Left ventricle myocardium inferior (tissue), 1 donor: ENCODE data around the gene MIS12. TPM values are rescaled to one million over a fixed set of nuclear protein-coding genes. Genes with fewer than 3 reads are reported as not detected.

Source experiments
- DNase-seq: peaks from one replicate; pipeline ENCODE4 v3.0.0-alpha.2; 2020
- H3K27ac ChIP-seq: fragments of 200-600 bp; replicated peaks from 2 replicates; pipeline ENCODE4 v1.8.0; 2021
- H3K27me3 ChIP-seq: fragments of 200-600 bp; 2 replicates; pipeline ENCODE4 v1.8.0; 2021; ENCODE audit warnings: low read depth
- H3K36me3 ChIP-seq: fragments of 200-600 bp; 2 replicates; pipeline ENCODE4 v1.8.0; 2021
- H3K4me1 ChIP-seq: fragments of 200-600 bp; 2 replicates; pipeline ENCODE4 v1.8.0; 2021
- H3K4me3 ChIP-seq: fragments of 200-600 bp; 2 replicates; pipeline ENCODE4 v1.8.0; 2021; ENCODE audit warnings: mild to moderate bottlenecking, moderate library complexity
- H3K9me3 ChIP-seq: fragments of 200-600 bp; replicated peaks from 2 replicates; pipeline ENCODE4 v1.8.0; 2021
- intact Hi-C: fragments of 100-400 bp; cut with micrococcal nuclease; formaldehyde crosslinking; loops from one replicate; pipeline ENCODE4 v1.11.0; 2022
- total RNA-seq: library from RNA; stranded (reverse); fragmentation: NEBNext Ultra II Directional; extraction: Animal tissue kit (Norgen Biotek cat#: 25700); gene quantifications from one replicate; pipeline ENCODE4 v1.2.1, GENCODE V29; 2021
- TF ChIP-seq, protein P1 (sequence below): fragments of 200-600 bp; IDR thresholded peaks from 2 replicates; pipeline ENCODE4 v1.8.0; 2021; ENCODE audit warnings: antibody characterized with exemption, mild to moderate bottlenecking, borderline replicate concordance
- donor health status: DM: no; HTN: yes; CAD: no; lungs with severe emphysema.

Gene MIS12
- total RNA-seq, 1 donor from 2014 or later: 10.1 TPM

DNA sequence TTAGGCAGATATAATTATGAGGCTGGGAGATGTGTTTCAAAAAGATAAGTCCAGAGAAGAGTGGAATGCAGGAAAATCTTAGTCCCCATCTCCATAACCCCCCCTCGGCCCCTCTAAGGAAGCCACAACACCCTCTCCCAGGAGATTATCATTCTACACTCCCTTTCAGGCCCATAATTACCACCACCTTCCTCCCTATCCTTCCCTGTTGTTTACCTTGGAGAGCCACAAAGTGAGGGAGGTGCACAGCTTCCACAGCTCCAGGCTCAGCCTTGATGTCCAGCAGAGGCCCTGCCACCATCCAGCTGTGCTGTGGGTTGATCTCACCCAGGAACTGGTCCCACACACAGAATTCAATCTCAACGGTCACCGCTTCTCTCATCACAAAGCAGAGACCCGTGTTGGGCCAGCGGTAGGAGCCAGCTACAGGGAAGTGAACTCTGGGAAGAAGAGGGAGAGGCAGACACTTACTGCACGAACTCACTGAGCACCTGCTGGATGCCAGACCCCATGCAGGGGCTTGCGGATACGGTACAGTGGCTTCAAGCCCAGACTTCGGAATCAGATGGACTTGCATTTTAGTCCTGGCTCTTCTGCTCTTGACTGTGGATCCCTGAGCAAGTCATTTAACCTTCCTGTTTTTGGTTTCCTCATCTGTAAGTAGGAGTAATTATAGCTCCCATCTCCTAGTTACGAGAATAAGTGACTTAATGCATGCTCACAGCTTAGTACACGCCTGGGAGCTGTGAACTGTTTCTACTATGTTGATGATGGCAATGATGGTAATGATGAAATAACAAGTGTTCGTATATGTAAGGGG lies 44.1 kb downstream of the MIS12 start:
- H3K36me3 ChIP-seq: peaks cover 50% of the 10 kb centered on the region
- DNase-seq: no peak
- no peak overlapping the region for H3K4me3 ChIP-seq
- intact Hi-C loops: no loop called here
- H3K27me3 ChIP-seq: peaks cover 2% of the 10 kb centered on the region
- TF ChIP-seq, protein P1, sequence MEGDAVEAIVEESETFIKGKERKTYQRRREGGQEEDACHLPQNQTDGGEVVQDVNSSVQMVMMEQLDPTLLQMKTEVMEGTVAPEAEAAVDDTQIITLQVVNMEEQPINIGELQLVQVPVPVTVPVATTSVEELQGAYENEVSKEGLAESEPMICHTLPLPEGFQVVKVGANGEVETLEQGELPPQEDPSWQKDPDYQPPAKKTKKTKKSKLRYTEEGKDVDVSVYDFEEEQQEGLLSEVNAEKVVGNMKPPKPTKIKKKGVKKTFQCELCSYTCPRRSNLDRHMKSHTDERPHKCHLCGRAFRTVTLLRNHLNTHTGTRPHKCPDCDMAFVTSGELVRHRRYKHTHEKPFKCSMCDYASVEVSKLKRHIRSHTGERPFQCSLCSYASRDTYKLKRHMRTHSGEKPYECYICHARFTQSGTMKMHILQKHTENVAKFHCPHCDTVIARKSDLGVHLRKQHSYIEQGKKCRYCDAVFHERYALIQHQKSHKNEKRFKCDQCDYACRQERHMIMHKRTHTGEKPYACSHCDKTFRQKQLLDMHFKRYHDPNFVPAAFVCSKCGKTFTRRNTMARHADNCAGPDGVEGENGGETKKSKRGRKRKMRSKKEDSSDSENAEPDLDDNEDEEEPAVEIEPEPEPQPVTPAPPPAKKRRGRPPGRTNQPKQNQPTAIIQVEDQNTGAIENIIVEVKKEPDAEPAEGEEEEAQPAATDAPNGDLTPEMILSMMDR: no peak
- peaks cover 11% of the 10 kb centered on the region for H3K4me1 ChIP-seq
- no peaks in the 10 kb centered on the region for H3K9me3 ChIP-seq
- no peak overlapping the region for H3K27ac ChIP-seq

DNA sequence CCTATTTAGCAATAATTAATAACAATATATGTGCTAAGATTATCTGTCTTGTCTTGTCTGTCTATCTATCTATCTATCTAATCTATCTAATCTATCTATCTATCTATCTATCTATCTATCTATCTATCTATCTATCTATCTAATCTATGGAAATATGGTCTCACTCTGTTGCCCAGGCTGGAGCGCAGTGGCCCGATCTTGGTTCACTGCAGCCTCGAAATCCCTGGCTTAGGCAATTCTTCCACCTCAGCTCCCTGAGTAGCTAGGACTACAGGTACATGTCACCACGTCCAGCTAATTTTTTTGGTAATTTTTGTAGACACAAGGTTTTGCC lies 44.7 kb downstream of the MIS12 start:
- no peak for DNase-seq
- H3K36me3 ChIP-seq: peaks cover 56% of the 10 kb centered on the region

DNA sequence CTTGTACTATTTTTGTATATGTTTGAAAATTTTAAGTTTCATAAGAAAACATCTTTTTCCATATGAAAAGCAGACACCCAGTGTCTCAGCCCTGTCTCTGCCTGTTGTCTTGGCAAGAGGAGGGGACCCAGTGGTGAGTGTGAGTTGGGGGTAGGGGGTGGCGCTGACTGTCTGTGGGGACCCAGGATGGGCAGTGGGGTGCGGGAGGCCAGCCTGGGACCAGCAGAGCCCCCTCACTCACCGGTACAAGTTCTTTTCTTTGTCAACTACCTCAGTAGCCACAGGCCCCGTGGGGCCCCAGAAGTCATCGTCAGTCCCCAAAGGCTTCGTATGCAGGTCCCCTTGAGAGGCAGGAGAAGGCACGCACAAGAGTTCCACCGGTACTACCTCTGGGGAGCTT lies 46.2 kb downstream of the MIS12 start:
- H3K4me3 ChIP-seq: no peak overlapping the region
- peaks cover 60% of the 10 kb centered on the region for H3K36me3 ChIP-seq
- intact Hi-C loops: no loop called here
- peaks cover 3% of the 10 kb centered on the region for H3K27me3 ChIP-seq
- no peak for DNase-seq
- H3K27ac ChIP-seq: no peak overlapping the region
- TF ChIP-seq, protein P1: no peak
- no peaks in the 10 kb centered on the region for H3K9me3 ChIP-seq
- no peaks in the 10 kb centered on the region for H3K4me1 ChIP-seq

More for the DNA sequence above, 44.7 kb downstream of the MIS12 start:
- peaks cover 3% of the 10 kb centered on the region for H3K27me3 ChIP-seq
- peaks cover 11% of the 10 kb centered on the region for H3K4me1 ChIP-seq
- H3K27ac ChIP-seq: no peak overlapping the region
- no peak overlapping the region for H3K4me3 ChIP-seq
- intact Hi-C loops: no loop called here
- TF ChIP-seq, protein P1: no peak
- H3K9me3 ChIP-seq: no peaks in the 10 kb centered on the region

DNA sequence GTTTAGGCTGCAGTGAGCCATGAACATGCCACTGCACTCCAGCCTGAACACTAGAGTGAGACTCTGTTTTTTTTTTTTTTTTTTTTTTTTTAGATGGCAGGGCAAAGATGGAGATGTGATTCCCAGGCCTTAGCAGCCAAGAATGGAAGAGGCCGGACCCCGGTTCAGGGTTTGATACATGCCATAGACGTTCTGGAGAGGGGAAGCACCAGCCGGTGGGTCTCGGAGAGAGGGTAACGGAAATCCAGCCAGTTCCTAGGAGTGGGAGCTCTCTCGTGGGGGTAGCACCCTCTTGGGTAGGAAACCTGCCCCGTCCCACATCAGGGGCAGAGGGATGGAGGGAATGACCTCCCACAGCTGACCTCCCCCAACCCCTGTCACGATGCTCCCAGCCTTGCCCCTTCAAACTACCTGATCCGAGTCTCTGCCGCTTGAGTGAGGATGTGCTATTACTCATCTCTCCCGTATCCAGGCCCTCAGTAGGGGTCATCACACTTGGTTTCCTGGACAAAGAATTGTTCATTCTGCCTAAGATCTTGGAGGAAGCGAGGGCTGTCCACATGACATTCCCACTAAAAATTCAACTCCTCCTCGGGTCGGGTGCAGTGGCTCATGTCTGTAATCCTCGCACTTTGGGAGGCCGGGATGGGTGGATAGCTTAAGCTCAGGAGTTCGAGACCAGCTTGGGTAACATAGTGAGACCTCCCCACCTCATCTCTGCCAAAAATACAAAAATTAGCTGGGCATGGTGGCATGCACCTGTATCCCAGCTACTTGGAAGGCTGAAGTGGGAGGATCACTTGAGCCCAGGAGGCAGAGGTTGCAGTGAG lies 47.3 kb downstream of the MIS12 start:
- no peaks in the 10 kb centered on the region for H3K4me1 ChIP-seq

DNA sequence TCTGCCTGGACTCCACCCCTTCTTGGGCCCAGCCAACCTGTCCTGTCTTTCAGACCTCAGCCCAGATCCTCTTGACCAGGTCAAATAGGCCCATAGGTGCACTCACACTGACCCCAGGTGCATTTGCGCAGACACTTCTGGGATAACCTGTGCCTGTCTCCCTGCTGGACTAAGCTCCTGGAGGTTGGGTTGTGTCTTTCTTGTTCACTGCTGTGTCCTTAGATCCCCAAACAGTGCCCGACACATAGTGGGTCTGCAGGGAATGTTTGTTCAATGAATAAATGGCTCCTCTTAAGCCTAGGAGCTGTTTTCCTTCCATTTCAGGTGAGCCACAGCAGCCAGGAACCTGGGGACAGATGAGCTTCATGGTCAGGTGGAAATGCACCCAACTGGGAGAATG lies 49.1 kb downstream of the MIS12 start:
- H3K36me3 ChIP-seq: peaks cover 70% of the 10 kb centered on the region
- TF ChIP-seq, protein P1: no peak
- intact Hi-C loops: no loop called here
- no peaks in the 10 kb centered on the region for H3K9me3 ChIP-seq
- no peaks in the 10 kb centered on the region for H3K4me1 ChIP-seq
- H3K4me3 ChIP-seq: no peak overlapping the region
- no peak overlapping the region for H3K27ac ChIP-seq
- no peak for DNase-seq
- peaks cover 3% of the 10 kb centered on the region for H3K27me3 ChIP-seq

More for the DNA sequence above, 47.3 kb downstream of the MIS12 start:
- Histone ChIP-seq H3K36me3 (peaks cover 64% of the 10 kb centered on the region), H3K27ac (no peak overlapping the region), H3K9me3 (no peaks in the 10 kb centered on the region), H3K27me3 (peaks cover 3% of the 10 kb centered on the region), H3K4me3 (no peak overlapping the region)
- TF ChIP-seq, protein P1: no peak
- DNase-seq: no peak
- intact Hi-C loops: no loop called here
